ENCODE data around the gene SUMO2.
"Not testable (repeated sequence)": the region's sequence is repeated elsewhere in the genome, so short reads cannot be mapped to it uniquely, and the experiment has no call there.

SUMO2 gene

DNA sequence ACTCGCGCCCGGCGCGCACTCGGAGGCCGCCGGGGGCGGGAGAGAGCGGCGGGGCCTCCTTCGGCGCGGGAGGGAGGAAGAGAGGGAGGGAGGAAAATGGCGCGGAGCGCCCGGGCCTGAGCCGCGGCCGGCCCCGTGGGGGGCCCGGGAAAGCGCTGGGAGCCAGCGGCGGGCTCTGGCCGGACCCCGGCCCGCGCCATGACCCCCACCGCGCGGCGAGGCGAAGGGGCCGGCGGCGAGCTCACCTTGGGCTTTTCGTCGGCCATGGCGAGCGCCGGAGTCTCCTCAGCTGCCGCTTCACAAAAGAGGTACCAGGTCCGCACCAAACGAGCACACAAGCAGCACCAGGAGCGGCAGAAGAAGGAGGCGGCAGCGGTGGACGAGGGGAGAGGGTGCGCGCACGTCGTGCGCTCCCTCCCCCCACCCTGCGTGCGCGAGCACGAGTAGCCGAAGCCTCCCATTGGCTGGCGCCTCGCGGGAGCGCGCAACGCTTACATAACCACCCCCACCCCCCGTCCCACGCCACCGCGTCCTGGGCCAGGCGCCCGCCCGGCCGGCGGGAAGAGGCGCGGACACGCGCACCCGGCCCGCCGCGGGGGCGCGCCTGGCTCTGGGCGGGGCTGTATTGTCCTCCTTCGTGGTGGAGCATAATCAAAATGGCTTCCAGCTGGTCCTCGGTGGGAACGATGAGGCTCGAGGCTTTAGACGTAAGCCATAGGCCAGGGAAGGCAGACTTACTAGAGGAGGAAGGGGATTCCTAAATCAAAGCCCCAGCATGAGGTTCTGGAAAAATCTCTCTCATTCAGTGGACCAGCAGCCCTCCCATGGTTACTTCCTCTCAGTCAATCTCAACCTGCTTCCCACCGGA lies at the start of gene SUMO2:
TSS of gene SUMO2 (minus strand) at position 391 of the 868 bp plus-strand sequence. CDS start at position 266, 125 bp downstream.
- peak; percentile 93 to 95 (median 94) for DNase-seq

DNA sequence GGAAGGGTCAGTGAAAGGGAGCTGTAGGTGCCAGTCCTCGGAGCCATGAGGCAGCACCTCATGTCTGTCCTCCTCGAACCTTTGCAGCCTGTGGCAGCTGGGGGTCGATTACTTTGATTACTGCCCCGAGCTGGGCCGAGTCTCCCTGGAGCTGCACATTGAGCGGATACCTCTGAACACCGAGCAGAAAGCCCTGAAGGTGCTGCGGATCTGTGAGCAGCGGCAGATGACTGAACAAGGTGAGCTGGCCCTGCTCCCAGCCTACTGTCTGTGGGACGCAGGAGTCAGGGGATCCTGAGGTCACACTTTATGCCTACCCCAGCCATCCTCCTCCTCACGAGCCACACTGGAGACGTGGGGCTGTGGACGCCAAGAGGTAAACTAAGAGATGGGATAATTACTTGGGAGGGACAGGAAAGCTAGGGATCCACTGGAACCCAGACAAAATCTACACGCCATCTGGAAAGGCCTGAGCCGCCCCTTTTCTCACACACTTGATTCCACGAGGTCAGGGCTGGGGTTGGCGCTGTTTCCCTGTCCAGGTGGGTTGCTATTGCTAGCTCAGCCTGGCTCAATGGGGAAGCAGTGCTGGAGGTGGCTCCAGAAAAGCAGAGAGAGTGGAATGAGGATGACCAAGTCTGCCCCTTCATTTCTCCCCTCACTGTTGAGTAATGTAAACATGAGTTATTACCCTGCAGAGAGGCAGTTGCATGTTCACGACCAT lies 49.1 kb upstream of the SUMO2 start:
- no peak for DNase-seq

DNA sequence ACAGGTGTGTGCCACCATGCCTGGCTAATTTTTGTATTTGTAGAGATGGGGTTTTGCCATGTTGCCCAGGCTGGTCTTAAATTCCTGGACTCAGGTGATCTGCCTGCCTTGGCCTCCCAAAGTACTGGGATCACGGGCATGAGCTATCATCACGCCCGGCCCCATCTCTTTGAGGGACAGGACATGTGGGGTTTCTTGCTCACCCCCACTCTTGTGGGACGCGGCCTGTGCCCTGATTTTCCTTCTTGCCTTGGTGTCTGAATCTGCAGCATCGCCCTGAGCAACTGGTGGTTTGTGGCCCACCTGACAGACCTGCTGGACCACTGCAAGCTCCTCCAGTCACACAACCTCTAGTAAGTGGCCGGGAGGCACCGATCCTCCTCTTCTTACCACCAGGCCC lies 48.3 kb upstream of the SUMO2 start:
- no peak for DNase-seq

DNA sequence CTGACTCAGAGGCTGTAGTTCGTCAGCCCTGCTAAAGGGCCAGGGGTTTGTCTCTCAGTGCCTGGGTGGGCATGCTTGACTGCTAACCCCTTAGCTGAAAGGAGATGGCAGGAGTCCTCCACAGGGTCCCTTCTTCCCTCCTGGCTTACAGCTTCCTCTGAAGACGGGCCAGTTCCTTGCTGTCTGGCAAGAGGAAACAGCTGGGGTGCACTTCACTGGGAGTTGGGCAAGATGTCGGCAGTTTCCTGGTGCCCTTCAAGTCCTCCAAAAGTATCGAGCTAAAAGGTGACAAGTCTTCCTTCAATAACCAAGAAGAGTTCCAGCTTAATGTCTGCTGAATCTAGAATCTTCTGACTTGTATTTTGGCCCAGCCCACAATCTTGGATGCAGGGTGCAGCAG lies 46.1 kb upstream of the SUMO2 start:
- DNase-seq = no peak

DNA sequence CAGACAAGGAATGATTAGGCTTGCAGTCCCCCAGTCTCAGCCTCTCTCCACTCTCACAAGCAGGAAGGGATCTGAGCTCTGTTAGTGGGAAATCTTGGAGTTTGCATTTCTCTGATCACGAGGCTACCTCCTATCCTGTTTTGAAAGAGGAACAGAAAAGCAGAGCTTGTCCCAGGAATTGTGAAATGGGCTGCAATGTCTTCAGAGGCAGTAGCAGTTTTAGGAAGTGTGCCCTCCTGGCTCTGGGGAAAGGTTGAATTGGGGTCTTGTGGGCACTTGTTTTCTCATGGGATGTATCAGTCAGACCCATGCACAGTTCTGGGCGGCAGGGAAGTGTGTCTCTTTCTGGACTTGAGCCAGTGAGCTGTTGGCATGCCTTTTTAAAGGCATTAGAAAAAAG lies 45.5 kb upstream of the SUMO2 start:
- DNase-seq = no peak

DNA sequence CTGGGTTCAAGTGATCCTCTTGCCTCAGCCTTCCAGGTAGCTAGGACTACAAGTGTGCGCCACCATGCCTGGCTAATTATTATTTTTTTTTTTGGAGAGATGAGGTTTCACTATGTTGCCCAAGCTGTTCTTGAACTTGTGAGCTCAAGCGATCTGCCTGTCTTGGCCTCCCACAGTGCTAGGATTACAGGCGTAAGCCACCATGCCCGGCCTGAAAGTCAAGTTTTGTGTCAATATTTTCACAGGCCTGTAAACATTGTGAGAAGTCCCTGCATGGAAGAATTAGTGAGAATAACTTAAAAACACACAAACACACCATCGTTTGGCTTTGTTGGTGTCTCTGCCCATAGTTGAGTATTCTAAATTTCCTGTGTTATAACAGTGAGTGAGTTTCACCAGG lies 45.0 kb upstream of the SUMO2 start:
- DNase-seq = no peak

DNA sequence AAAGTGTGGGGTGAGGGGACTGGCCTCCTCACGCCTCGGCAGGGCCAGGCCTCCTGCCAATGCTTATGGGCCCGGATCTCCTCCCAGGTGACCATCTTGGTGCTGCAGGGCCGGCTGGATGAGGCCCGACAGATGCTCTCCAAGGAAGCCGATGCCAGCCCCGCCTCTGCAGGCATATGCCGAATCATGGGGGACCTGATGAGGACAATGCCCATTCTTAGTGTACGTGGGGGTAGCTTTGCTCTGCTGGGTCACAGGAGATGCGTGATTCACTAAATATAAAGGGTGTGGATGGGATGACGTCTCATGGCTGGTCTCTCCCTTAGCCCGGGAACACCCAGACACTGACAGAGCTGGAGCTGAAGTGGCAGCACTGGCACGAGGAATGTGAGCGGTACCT lies 42.3 kb upstream of the SUMO2 start:
- no peak for DNase-seq

DNA sequence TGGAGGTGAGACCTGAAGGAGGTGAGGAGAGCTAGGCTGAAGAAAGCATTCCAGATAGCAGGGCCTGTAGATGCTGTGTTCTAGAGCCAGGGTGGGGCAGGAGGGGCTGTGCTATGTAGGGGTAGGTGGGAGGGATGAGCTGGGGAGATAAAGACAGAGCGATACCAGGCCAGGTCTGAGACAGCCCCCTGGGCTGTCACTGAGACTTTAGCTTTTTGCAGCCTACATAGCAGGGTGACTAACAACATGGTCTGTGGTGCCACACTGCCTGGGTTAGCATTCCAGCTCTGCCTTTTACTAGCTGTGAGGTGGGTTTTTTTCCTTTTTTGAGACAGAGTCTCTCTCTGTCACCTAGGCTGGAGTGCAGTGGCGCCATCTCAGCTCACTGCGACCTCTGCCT lies 37.1 kb upstream of the SUMO2 start:
- no peak for DNase-seq

DNA sequence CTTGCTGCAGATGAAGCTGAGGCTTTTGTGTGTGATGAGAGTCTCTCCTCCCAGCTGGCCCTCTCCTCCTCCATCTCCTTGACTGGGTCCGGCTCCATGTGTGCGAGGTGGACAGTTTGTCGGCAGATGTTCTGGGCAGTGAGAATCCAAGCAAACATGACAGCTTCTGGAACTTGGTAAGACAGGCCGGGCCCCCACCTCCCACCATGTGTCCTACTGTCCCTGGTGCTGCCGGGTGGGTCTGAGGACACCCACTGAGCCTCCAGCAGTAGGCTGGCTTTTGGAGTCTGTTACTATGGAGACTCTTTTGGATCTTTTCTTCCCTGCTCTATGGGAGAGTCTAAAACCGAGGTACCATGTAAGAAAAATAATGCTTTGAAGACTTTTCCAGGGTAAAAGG lies 35.4 kb upstream of the SUMO2 start:
- DNase-seq = no peak

DNA sequence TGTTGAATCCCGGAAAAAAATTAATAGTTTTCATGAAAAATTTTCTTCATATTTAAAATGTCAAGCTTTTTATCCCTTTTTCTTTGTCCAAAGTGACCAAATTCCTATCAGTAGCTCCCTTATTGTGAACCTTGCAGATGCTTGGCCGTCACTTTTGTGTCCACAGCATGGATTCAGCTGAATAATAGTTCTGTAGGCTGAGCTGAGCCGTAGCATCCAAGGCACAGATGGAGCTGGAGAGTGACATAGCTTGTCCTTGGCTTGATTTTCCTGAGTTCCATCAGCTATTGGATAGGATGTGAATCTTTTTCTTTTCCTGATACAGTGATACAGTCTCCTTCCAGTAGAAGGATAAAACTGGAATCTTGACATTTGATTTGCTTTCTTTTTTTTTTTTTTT lies 26.3 kb upstream of the SUMO2 start:
- no peak for DNase-seq

DNA sequence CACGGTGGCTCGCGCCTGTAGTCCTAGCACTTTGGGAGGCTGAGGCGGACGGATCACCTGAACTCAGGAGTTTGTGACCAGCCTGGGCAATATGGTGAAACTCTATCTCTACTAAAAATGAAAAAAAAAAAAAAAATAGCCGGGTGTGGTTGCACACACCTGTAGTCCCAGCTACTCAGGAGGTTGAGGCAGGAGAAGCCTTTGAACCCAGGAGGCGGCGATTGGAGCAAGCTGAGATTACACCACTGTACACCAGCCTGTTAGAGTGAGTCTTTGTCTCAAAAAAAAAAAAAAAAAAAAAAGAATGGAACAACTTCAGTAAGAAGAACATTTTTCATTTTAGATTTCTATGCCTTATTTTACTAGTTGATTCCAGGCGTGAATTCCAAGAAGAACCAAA lies 25.4 kb upstream of the SUMO2 start:
- DNase-seq = no peak

DNA sequence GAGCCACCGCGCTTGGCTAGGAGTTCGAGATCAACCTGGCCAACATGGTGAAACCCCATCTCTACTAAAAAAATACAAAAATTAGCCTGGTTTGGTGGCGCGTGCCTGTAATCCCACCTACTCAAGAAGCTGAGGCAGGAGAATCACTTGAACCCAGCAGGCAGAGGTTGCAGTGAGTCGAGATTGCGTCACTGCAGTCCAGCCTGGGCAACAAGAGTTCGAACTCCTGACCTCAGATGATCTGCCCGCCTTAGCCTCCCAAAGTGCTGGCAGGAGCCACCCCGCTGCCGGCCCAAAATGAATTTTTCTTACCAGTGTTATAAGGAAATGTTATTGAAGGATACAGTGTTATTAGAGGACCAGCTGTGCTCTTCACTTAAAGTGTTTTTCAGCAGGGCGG lies 25.0 kb upstream of the SUMO2 start:
- no peak for DNase-seq

DNA sequence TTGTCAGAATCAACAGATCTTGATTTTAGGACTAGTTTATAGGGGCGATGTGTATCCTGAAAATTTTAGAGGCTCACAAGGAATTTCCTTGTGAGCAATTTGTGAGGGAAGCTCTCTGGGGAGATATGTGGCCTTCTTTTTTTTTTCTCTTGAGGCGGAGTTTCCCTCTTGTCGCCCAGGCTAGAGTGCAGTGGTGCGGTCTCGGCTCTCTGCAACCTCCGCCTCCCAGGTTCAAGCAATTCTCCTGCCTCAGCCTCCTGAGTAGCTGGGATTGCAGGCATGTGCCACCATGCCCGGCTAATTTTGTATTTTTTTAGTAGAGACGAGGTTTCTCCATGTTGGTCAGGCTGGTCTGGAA lies 24.3 kb upstream of the SUMO2 start:
- DNase-seq = not testable (repeated sequence)

DNA sequence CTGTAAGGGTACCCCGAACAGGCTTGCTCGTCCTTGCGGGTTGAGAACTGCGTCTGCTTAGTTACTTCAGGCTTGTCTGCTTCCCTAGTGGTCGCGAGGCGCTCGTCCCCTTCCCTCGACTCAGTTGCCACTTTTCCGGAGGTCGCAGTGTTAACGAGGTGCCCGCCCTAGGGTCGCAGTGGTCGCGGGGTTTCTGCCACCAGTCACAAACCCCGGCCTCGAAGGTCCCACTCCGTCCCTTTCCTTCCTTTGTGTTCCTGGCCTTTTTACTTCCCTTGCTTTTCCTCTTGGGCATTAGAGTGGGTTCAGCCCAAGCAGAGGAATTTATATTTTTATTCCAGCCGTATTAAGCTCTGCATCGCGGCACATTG lies 23.0 kb upstream of the SUMO2 start:
- no peak for DNase-seq

DNA sequence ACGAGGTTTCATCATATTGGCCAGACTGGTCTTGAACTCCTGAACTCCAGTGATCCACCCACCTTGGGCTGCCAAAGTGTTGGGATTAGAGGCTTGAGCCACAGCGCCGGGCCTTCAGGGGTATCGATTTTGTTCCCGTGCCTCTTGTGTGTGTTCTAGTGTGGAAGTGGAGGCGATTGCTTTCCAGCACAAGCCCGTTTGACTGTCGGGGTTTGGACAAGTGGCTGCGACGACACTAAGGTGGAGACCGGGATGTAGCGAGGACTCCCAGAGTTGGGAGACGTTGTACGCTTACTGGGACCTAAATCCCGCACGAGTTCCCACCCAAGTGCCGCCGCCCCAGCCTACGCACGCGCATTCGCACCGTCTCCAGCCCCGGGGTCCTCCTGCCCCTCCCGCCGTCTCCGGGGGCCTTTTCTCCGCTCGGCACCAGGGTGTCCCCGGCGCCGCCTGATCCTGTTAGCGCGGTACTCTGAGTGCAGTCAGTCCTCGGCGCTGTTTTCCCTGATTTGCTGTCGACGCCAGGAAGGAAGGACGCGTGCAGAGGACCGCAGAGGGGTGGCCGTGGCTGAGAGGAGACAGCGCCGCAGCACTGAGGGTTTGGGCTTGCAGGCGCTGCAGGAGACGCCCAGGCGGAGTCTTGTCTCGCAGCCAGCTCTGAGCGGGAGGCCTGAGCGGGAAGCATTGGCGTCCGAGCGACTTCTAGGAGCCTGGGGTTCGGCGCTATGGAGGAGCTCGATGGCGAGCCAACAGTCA lies 22.5 kb upstream of the SUMO2 start, which contains the start of gene NUP85:
TSS of gene NUP85 (plus strand) at position 643 of the 756 bp plus-strand sequence. CDS start at position 726, 83 bp downstream.
- peak; percentile 84 to 86 (median 84) for DNase-seq

DNA sequence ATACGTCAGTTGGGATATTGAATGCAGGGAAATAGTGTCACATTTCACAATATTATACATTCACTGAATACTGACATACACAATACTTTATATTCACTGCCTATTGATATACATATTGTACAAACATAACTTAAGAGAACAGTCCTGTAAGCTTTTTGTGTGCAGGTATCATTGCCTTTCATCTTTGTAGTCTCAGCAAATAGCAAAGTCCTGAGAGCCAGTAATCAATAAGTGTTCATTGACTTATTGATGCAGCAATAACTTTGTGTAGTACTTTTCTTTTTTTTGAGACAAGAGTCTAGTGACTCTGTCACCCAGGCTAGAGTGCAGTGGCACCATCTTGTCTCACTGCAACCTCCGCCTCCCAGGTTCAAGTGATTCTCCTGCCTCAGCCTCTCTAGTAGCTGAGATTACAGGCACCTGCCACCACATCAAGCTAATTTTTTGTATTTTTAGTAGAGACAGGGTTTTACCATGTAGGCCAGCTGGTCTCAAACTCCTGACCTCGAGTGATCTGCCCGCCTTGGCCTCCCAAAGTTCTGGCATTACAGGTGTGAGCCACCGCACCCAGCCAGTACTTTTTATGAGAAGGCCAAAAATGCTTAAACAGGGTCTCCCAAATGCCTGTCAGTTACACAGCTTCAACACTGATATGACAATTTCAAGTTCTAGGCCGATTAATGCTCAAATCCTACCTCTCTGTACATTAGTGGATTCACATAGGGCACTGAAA lies 17.3 kb upstream of the SUMO2 start:
- DNase-seq = no peak

DNA sequence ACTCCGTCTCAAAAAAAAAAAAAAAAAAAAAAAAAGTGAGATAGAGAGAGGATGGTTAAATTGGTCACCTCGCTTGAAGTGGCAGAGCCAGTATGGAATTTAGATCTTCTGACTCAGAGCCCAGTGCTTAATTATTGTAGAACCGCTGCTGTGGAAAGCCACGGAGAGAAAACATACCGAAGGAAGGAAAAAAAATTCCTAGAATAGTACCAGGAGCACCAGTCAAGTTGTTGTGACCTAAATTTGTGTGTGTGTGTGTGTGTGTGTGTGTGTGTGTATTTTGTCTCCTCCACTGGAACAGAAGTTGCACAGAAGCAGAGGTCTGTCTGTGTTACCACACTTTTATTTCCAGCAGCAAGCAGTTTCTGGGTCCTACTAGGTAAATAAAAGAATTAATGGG lies 12.1 kb upstream of the SUMO2 start:
- DNase-seq = no peak

DNA sequence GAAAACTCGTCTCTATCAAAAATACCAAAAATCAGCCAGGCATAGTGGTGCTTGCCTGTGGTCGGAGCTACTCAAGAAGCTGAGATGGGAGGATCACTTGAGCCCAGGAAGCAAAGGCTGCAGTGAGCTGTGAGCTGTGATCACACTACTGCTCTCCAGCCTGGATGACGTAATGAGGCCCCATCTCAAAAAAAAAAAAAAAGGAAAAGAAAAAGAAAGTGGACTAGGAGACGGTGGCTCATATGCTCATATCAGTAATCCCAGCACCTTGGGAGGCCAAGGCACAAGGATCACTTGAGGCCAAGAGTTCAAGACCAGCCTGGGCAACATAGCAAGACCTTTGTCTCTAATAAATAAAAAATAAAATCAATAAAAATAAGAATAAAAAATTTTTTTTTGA lies 8.8 kb upstream of the SUMO2 start:
- no peak for DNase-seq

DNA sequence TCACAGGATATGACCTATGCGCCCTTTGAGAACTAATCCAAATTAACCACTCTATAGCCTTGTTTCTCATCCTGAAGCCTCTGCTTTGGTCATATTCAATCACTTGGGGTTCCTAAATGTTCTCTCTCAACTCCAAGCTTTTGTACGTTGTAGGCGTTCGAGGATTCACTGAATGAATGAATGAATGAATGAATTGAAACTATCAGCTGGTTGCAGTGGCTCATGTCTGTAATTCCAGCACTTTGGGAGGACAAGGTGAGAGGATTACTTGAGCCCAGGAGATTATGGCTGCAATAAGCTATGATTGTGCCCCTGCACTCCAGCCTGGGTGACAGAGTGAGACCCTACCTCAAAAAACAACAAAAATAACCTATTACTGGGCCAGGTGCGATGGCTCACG lies 5.9 kb upstream of the SUMO2 start:
- DNase-seq = no peak

DNA sequence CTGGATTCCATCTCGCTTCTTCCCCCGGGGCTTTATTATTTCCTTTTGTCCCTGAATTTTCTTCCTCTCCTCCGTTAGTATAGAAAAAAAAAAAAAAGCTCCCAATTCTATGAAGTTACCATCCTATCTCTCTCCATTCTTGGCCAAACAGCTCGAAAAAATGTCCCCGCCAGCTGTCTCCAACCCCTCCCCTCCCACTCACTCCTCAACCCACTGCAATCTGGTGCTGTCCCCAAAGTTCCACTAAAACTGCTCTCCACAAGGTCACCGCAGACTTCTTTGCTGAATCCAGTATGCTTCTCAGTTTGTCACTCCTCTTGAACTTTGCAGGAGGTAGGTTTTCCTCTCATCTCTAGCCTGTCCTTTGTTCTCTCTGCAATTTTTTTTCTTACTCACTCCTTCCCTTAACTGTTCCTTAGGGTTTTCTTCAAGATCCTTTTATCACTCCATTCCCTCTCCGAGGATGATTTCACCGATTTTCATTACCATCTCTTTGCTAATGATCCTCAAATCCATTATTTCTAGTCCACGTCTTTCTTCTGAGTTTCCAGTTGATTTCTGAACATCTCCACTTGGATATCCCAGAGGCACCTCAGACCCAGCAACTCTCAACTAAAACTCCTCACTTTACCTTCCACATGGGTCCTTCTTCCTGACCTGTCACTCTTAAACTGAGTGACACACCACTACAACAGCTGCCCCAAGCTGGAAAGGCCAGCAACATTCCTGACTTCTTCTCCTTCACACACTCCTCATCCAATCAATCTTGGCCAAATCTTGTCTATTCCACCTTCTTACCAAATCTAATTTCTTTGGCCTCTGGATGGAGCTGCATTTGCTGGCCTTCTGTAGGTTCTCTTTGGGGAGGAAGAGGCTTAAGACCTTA lies 1.5 kb upstream of the SUMO2 start:
- DNase-seq = no peak

DNA sequence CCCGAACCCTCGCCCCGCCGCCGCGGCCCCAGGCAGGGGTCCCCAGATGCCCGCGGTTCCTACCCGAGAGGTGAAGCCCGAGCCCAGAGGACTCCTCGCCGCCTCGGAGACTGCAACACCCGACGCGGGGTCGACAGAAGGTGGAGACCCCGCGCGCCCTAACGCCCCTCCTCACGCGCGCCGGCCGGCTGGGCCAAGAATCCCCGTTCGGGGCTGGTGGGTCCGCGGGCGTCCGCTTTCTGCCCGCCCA lies 515 bp downstream of the SUMO2 start:
- DNase-seq = no peak

Measured in activated CD4-positive, CD25-positive, alpha-beta regulatory T cell (primary cell).